HG02623 (cell line): ENCODE data around the gene INPP5A.

Experiments
- ATAC-seq: cut with Tn5 transposase; IDR thresholded peaks from one replicate; pipeline ENCODE4 v1.9.1; 2021; ENCODE audit warnings: moderate library complexity; ENCODE audit not compliant: unreplicated experiment

The INPP5A gene

GRCh38 chr10:132534391-132535064 lies 3.1 kb upstream of the INPP5A start:
- no peak for ATAC-seq

- no peak for ATAC-seq
These were observed 2.4 kb upstream of the INPP5A start for GRCh38 chr10:132535065-132535651.

GRCh38 chr10:132536241-132536876 lies 1.2 kb upstream of the INPP5A start:
- ATAC-seq, result peak; percentile 2

GRCh38 chr10:132536877-132537683 lies 507 bp upstream of the INPP5A start:
- peak; percentile 83 for ATAC-seq

- ATAC-seq, result no peak
These were observed 623 bp downstream of the INPP5A start for GRCh38 chr10:132538031-132538789.

- ATAC-seq, result no peak
These were observed 1.3 kb downstream of the INPP5A start for GRCh38 chr10:132538790-132539421.

- ATAC-seq, result no peak
These were observed 1.8 kb downstream of the INPP5A start for GRCh38 chr10:132539431-132539839.

- ATAC-seq, result no peak
These were observed 2.3 kb downstream of the INPP5A start for GRCh38 chr10:132539894-132540293.

GRCh38 chr10:132540456-132540855 lies 2.9 kb downstream of the INPP5A start:
- ATAC-seq, result no peak

- ATAC-seq, result no peak
These were observed 3.5 kb downstream of the INPP5A start for GRCh38 chr10:132541129-132541528.

GRCh38 chr10:132541601-132542011 lies 4.0 kb downstream of the INPP5A start:
- ATAC-seq, result no peak

- ATAC-seq, result no peak
These were observed 4.6 kb downstream of the INPP5A start for GRCh38 chr10:132542086-132542775.

- ATAC-seq, result no peak
These were observed 5.2 kb downstream of the INPP5A start for GRCh38 chr10:132542819-132543218.

GRCh38 chr10:132543916-132544743 lies 6.5 kb downstream of the INPP5A start:
- no peak for ATAC-seq

- ATAC-seq, result no peak
These were observed 7.4 kb downstream of the INPP5A start for GRCh38 chr10:132544744-132545658.

GRCh38 chr10:132545659-132546367 lies 8.2 kb downstream of the INPP5A start:
- ATAC-seq, result no peak
